GM21447 (cell line): ENCODE results near the gene ZNF528.

Experiments used
- ATAC-seq: cut with Tn5 transposase; IDR thresholded peaks from one replicate; pipeline ENCODE4 v1.9.1; 2021; ENCODE audit not compliant: unreplicated experiment

Gene ZNF528

GRCh38 chr19:52397310-52398080 is at the start of gene ZNF528:
Gene ZNF528 (plus strand): TSS chr19:52397849. CDS start chr19:52402014, 4,165 bp downstream.
- ATAC-seq: no peak

- no peak for ATAC-seq
Measured at GRCh38 chr19:52351512-52351911, 46.1 kb upstream of the ZNF528 start.

GRCh38 chr19:52366414-52366824 is 31.2 kb upstream of the ZNF528 start:
- ATAC-seq: no peak

GRCh38 chr19:52369559-52370340 is 27.9 kb upstream of the ZNF528 start, which contains the start of gene ZNF880:
Gene ZNF880 (plus strand): TSS chr19:52369923. CDS start chr19:52369966, 43 bp downstream.
- ATAC-seq: peak; percentile 93

GRCh38 chr19:52370341-52370710 is 27.3 kb upstream of the ZNF528 start:
- ATAC-seq: no peak

GRCh38 chr19:52391135-52391534 is 6.5 kb upstream of the ZNF528 start:
- ATAC-seq: no peak

- ATAC-seq: no peak
Measured at GRCh38 chr19:52398081-52398441, 412 bp downstream of the ZNF528 start.

- no peak for ATAC-seq
Measured at GRCh38 chr19:52410276-52410675, 12.6 kb downstream of the ZNF528 start.

- no peak for ATAC-seq
Measured at GRCh38 chr19:52415711-52416110, 18.1 kb downstream of the ZNF528 start.

GRCh38 chr19:52428937-52429336 is 31.3 kb downstream of the ZNF528 start, which contains the start of gene ZNF534:
Gene ZNF534 (plus strand): TSS chr19:52429148. CDS start chr19:52431475, 2,327 bp downstream.
- ATAC-seq: no peak

GRCh38 chr19:52442179-52442578 is 44.5 kb downstream of the ZNF528 start:
- no peak for ATAC-seq

- no peak for ATAC-seq
Measured at GRCh38 chr19:52444506-52444905, 46.9 kb downstream of the ZNF528 start.

- ATAC-seq: no peak
Measured at GRCh38 chr19:52451241-52451640, 53.6 kb downstream of the ZNF528 start.

GRCh38 chr19:52453324-52454094 is 55.9 kb downstream of the ZNF528 start, which contains the start of gene ZNF578:
Gene ZNF578 (plus strand): TSS chr19:52453553. CDS start chr19:52501846, 48,293 bp downstream.
- ATAC-seq: no peak

- no peak for ATAC-seq
Measured at GRCh38 chr19:52464798-52465470, 67.3 kb downstream of the ZNF528 start.
